Measurements from ENCODE around the gene SDF2L1. TPM values are rescaled to one million over a fixed set of nuclear protein-coding genes. Genes with fewer than 3 reads are reported as not detected.

Gene SDF2L1
- total RNA-seq, 1 donor from 2014 or later: 32.4 TPM

DNA sequence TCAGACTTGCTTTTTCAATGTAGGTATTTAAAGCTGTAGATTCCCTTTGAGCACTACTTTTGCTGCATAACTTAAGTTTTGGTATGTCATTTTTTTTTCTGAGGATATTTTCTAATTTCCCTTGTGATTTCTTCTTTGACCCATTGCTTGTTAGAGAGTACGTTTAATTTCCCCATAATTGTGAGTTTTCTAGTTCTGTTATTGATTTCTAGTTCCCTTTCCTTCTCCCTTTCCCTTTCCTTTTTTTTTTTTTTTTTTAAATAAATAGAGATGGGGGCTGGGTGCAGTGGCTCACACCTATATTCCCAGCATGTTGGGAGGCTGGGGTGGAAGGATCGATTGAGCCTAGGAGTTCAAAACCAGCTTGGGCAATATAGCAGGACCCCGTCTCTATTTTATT lies 43.8 kb upstream of the SDF2L1 start:
- no peaks in the 10 kb centered on the region for H3K9me3 Mint-ChIP-seq (ENCODE audit: unreplicated experiment)
- H3K4me1 Mint-ChIP-seq (ENCODE audit: unreplicated experiment): peaks cover 32% of the 10 kb centered on the region
- peak overlapping the region; percentile 50 for H3K27ac Mint-ChIP-seq (ENCODE audit: unreplicated experiment)
- peak overlapping the region; percentile 21 for H3K4me3 Mint-ChIP-seq (ENCODE audit: unreplicated experiment)
- peaks cover 7% of the 10 kb centered on the region for H3K27me3 Mint-ChIP-seq (ENCODE audit: unreplicated experiment)
- no peak for DNase-seq (ENCODE audit: low spot score)
- H3K36me3 Mint-ChIP-seq (ENCODE audit: low read depth, unreplicated experiment): peaks cover 28% of the 10 kb centered on the region
- TF ChIP-seq, protein P1, sequence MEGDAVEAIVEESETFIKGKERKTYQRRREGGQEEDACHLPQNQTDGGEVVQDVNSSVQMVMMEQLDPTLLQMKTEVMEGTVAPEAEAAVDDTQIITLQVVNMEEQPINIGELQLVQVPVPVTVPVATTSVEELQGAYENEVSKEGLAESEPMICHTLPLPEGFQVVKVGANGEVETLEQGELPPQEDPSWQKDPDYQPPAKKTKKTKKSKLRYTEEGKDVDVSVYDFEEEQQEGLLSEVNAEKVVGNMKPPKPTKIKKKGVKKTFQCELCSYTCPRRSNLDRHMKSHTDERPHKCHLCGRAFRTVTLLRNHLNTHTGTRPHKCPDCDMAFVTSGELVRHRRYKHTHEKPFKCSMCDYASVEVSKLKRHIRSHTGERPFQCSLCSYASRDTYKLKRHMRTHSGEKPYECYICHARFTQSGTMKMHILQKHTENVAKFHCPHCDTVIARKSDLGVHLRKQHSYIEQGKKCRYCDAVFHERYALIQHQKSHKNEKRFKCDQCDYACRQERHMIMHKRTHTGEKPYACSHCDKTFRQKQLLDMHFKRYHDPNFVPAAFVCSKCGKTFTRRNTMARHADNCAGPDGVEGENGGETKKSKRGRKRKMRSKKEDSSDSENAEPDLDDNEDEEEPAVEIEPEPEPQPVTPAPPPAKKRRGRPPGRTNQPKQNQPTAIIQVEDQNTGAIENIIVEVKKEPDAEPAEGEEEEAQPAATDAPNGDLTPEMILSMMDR (IDR thresholded peaks at IDR 0.05; ENCODE audit: unreplicated experiment): no peak

DNA sequence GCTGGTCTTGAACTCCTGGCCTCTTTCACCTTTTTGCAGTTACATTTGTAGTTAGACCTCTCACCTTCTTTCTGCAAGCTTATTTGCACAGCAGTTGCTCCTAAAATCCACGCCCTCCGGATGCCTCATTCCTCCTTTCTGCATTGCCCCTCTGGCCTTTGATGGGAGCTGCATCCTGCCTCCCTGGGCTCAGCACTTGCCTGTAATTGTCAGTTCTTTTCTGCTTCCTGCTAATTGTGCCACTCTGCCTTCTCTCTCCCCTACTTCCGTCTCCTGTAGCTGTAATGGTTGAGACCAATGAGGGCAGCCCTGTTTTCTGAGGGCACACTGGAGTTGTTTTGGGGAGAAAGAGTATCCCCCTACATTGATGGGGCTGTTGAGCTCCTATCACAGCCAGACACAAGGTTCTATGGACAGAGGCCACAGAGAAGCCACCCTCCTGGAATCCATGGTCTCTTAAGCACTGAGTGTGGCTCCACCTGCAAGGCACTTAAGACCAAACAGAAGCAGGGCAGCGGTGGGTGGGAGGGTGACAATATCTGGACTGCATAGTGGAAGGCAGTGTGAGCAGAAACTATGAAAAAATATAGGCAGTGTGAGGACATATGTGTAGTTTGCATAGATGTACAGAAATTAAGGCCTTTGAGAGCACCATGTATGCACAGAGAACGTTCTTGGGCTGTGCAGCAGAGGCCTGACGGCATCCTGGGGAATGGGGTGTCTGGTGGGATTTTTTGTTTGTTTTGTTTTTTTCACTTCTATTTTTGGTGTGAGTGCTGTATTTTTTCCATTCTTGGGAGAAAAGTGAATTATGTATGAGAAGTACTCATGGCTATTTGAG lies 42.8 kb upstream of the SDF2L1 start:
- peaks cover 18% of the 10 kb centered on the region for H3K36me3 Mint-ChIP-seq (ENCODE audit: low read depth, unreplicated experiment)
- H3K4me1 Mint-ChIP-seq (ENCODE audit: unreplicated experiment): peaks cover 22% of the 10 kb centered on the region
- H3K27me3 Mint-ChIP-seq (ENCODE audit: unreplicated experiment): peaks cover 5% of the 10 kb centered on the region
- TF ChIP-seq, protein P1 (IDR thresholded peaks at IDR 0.05; ENCODE audit: unreplicated experiment): no peak
- H3K27ac Mint-ChIP-seq (ENCODE audit: unreplicated experiment): peak overlapping the region; percentile 85
- no peaks in the 10 kb centered on the region for H3K9me3 Mint-ChIP-seq (ENCODE audit: unreplicated experiment)
- peak overlapping the region; percentile 62 for H3K4me3 Mint-ChIP-seq (ENCODE audit: unreplicated experiment)
- DNase-seq (ENCODE audit: low spot score): peak; percentile 18

- no peaks in the 10 kb centered on the region for H3K9me3 Mint-ChIP-seq (ENCODE audit: unreplicated experiment)
- TF ChIP-seq, protein P1 (IDR thresholded peaks at IDR 0.05; ENCODE audit: unreplicated experiment): no peak
- no peak overlapping the region for H3K4me3 Mint-ChIP-seq (ENCODE audit: unreplicated experiment)
- H3K27me3 Mint-ChIP-seq (ENCODE audit: unreplicated experiment): peaks cover 5% of the 10 kb centered on the region
- H3K36me3 Mint-ChIP-seq (ENCODE audit: low read depth, unreplicated experiment): peaks cover 4% of the 10 kb centered on the region
- H3K27ac Mint-ChIP-seq (ENCODE audit: unreplicated experiment): peak overlapping the region; percentile 58
- peaks cover 22% of the 10 kb centered on the region for H3K4me1 Mint-ChIP-seq (ENCODE audit: unreplicated experiment)
- DNase-seq (ENCODE audit: low spot score): no peak
Measured at GRCh38 chr22:21602579-21602978, 39.5 kb upstream of the SDF2L1 start.

- H3K4me1 Mint-ChIP-seq (ENCODE audit: unreplicated experiment): peaks cover 16% of the 10 kb centered on the region
- H3K9me3 Mint-ChIP-seq (ENCODE audit: unreplicated experiment): no peaks in the 10 kb centered on the region
- peaks cover 5% of the 10 kb centered on the region for H3K27me3 Mint-ChIP-seq (ENCODE audit: unreplicated experiment)
- TF ChIP-seq, protein P1 (IDR thresholded peaks at IDR 0.05; ENCODE audit: unreplicated experiment): no peak
- H3K36me3 Mint-ChIP-seq (ENCODE audit: low read depth, unreplicated experiment): peaks cover 4% of the 10 kb centered on the region
- DNase-seq (ENCODE audit: low spot score): no peak
- no peak overlapping the region for H3K4me3 Mint-ChIP-seq (ENCODE audit: unreplicated experiment)
- H3K27ac Mint-ChIP-seq (ENCODE audit: unreplicated experiment): no peak overlapping the region
Measured at GRCh38 chr22:21603973-21604372, 38.1 kb upstream of the SDF2L1 start.

GRCh38 chr22:21605887-21606564 lies 36.1 kb upstream of the SDF2L1 start:
- Mint-ChIP-seq H3K4me1 (ENCODE audit: unreplicated experiment) (peaks cover 4% of the 10 kb centered on the region), H3K36me3 (ENCODE audit: low read depth, unreplicated experiment) (peaks cover 13% of the 10 kb centered on the region), H3K27ac (ENCODE audit: unreplicated experiment) (no peak overlapping the region), H3K27me3 (ENCODE audit: unreplicated experiment) (peaks cover 3% of the 10 kb centered on the region), H3K9me3 (ENCODE audit: unreplicated experiment) (no peaks in the 10 kb centered on the region), H3K4me3 (ENCODE audit: unreplicated experiment) (no peak overlapping the region)
- TF ChIP-seq, protein P1 (IDR thresholded peaks at IDR 0.05; ENCODE audit: unreplicated experiment): no peak
- DNase-seq (ENCODE audit: low spot score): no peak

Data from endothelial cell (in vitro differentiated cells).